Neural cell (in vitro differentiated cells): ENCODE measurements around the gene ADAMTS2. TPM values are rescaled to one million over a fixed set of nuclear protein-coding genes. Genes with fewer than 3 reads are reported as not detected.

Experiments
- H2AFZ ChIP-seq: fragments of 200-600, 300-800 bp; sonication (generic), shearing (Covaris generic); 2 replicates; pipeline ENCODE4 v1.6.0; 2014; ENCODE audit warnings: low read depth, mild to moderate bottlenecking, antibody characterized with exemption, low read length, moderate library complexity
- H3F3A ChIP-seq: fragments of 200-600 bp; shearing (Covaris generic); 2 replicates; pipeline ENCODE4 v1.6.1; 2016; ENCODE audit warnings: mild to moderate bottlenecking, moderate library complexity, mixed read lengths, antibody characterized with exemption, low read length; ENCODE audit not compliant: insufficient read depth, poor library complexity, severe bottlenecking
- H3K27ac ChIP-seq: fragments of 200-600, 300-800 bp; sonication (generic), shearing (Covaris generic); 2 replicates; pipeline ENCODE4 v1.5.1; 2014; ENCODE audit warnings: mild to moderate bottlenecking, low read length, moderate library complexity
- H3K27me3 ChIP-seq: fragments of 300-800, 200-600 bp; sonication (generic), shearing (Covaris generic); 2 replicates; pipeline ENCODE4 v1.6.0; 2014; ENCODE audit warnings: mild to moderate bottlenecking, low read depth, low read length, moderate library complexity; ENCODE audit not compliant: insufficient read depth
- H3K36me3 ChIP-seq: fragments of 300-800, 200-600 bp; sonication (generic), shearing (Covaris generic); 2 replicates; pipeline ENCODE4 v1.5.1; 2014; ENCODE audit warnings: mild to moderate bottlenecking, antibody characterized with exemption, low read length, moderate library complexity; ENCODE audit not compliant: insufficient read depth
- H3K4me2 ChIP-seq: fragments of 300-800, 200-600 bp; sonication (generic), shearing (Covaris generic); 2 replicates; pipeline ENCODE4 v1.6.0; 2014; ENCODE audit warnings: mild to moderate bottlenecking, low read length
- H3K4me3 ChIP-seq: fragments of 300-800, 200-600 bp; sonication (generic), shearing (Covaris generic); 2 replicates; pipeline ENCODE4 v1.5.1; 2014; ENCODE audit warnings: mild to moderate bottlenecking, low read length, moderate library complexity
- H3K79me2 ChIP-seq: fragments of 200-600 bp; shearing (Covaris generic); replicated peaks from 2 replicates; pipeline ENCODE4 v1.6.0; 2014; ENCODE audit warnings: mild to moderate bottlenecking, low read length, moderate library complexity; ENCODE audit not compliant: insufficient read depth
- H3K9ac ChIP-seq: fragments of 300-800, 200-600 bp; sonication (generic), shearing (Covaris generic); 2 replicates; pipeline ENCODE4 v1.6.1; 2016; ENCODE audit warnings: mild to moderate bottlenecking, low read length, mixed read lengths
- H3K9me2 ChIP-seq: fragments of 200-600 bp; shearing (Covaris generic); 2 replicates; pipeline ENCODE4 v1.6.1; 2016; ENCODE audit warnings: mild to moderate bottlenecking, low read length, mixed read lengths; ENCODE audit not compliant: insufficient read depth
- H3K9me3 ChIP-seq: fragments of 200-600, 300-800 bp; sonication (generic), shearing (Covaris generic); 2 replicates; pipeline ENCODE4 v1.6.1; 2016; ENCODE audit warnings: mild to moderate bottlenecking, mixed run types, low read length, moderate library complexity, mixed read lengths
- H4K20me1 ChIP-seq: fragments of 200-600 bp; shearing (Covaris generic); 2 replicates; pipeline ENCODE4 v1.6.1; 2016; ENCODE audit warnings: mild to moderate bottlenecking, mixed run types; ENCODE audit not compliant: insufficient read depth
- EP300 ChIP-seq: fragments of 450-650 bp; conservative IDR thresholded peaks from 2 replicates; pipeline ENCODE4 v1.6.1; 2014; ENCODE audit warnings: antibody characterized with exemption, mild to moderate bottlenecking, moderate library complexity; ENCODE audit not compliant: poor library complexity, severe bottlenecking
- EZH2 ChIP-seq: fragments of 200-600, 300-800 bp; shearing (Covaris generic), sonication (generic); IDR thresholded peaks from 2 replicates; pipeline ENCODE4 v1.6.1; 2014; ENCODE audit warnings: antibody characterized with exemption, low read length, borderline replicate concordance, mild to moderate bottlenecking; ENCODE audit not compliant: insufficient read depth, poor library complexity, severe bottlenecking
- MXI1 ChIP-seq: fragments of 450-650 bp; conservative IDR thresholded peaks from 2 replicates; pipeline ENCODE4 v1.6.1; 2014; ENCODE audit warnings: antibody characterized with exemption, mild to moderate bottlenecking; ENCODE audit not compliant: poor library complexity, severe bottlenecking
- POLR2AphosphoS5 ChIP-seq: IDR thresholded peaks from 2 replicates; pipeline ENCODE4 v1.6.1; 2012
- RAD21 ChIP-seq: fragments of 450-650 bp; conservative IDR thresholded peaks from 2 replicates; pipeline ENCODE4 v1.6.1; 2014; ENCODE audit warnings: antibody characterized with exemption, mild to moderate bottlenecking, moderate library complexity
- SMC3 ChIP-seq: fragments of 450-650 bp; conservative IDR thresholded peaks from 2 replicates; pipeline ENCODE4 v1.6.1; 2014; ENCODE audit warnings: antibody characterized with exemption, mild to moderate bottlenecking, moderate library complexity; ENCODE audit not compliant: poor library complexity
- TAF1 ChIP-seq: IDR thresholded peaks from 2 replicates; pipeline ENCODE4 v1.6.1; 2012; ENCODE audit warnings: low read depth
- polyA plus RNA-seq: library from polyadenylated mRNA; depleted of rRNA; stranded (reverse); fragments of >200 nt; gene quantifications from 2 replicates; pipeline ENCODE4 v1.2.3, GENCODE V29; 2014
- TF ChIP-seq, protein P1 (sequence below): IDR thresholded peaks from 2 replicates; pipeline ENCODE4 v1.6.1; 2012; ENCODE audit warnings: borderline replicate concordance
- TF ChIP-seq, protein P2 (sequence below): fragments of 450-650 bp; IDR thresholded peaks from 2 replicates; pipeline ENCODE4 v1.5.1; 2014; ENCODE audit warnings: antibody characterized with exemption, mild to moderate bottlenecking, moderate library complexity; ENCODE audit not compliant: poor library complexity, severe bottlenecking

The ADAMTS2 gene
- polyA plus RNA-seq, 1 donor from 2014 or later = 0.61 TPM

DNA sequence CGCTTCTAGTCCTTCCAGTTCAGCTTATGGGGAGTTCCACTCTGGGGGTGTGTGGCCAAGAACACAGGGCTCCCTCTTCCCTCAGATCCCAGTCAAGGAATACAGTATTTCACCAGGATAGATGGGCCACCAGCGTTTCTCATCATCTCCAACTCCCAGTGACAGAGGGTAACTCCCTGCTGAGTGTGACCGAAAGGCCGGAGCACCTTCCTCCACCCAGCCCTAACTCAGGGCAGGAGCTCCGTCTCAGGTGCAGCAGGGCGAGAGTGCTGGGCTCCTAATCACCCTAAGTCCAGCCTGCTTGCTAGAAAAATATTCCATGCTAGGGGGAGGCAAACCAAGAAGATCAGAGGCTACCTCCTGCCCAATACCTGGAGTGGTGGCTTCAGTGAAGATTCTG is 102.6 kb downstream of the ADAMTS2 start:
- H3K36me3 ChIP-seq = no peaks in the 10 kb centered on the region
- no peak overlapping the region for H3K4me2 ChIP-seq
- H3K27me3 ChIP-seq = no peaks in the 10 kb centered on the region
- no peaks in the 10 kb centered on the region for H3K9me3 ChIP-seq
- no peak overlapping the region for H2AFZ ChIP-seq
- TF ChIP-seq SMC3 (no peak), POLR2AphosphoS5 (no peak), TAF1 (no peak), MXI1 (no peak), EZH2 (no peak), RAD21 (no peak), EP300 (no peak)
- TF ChIP-seq, protein P1, sequence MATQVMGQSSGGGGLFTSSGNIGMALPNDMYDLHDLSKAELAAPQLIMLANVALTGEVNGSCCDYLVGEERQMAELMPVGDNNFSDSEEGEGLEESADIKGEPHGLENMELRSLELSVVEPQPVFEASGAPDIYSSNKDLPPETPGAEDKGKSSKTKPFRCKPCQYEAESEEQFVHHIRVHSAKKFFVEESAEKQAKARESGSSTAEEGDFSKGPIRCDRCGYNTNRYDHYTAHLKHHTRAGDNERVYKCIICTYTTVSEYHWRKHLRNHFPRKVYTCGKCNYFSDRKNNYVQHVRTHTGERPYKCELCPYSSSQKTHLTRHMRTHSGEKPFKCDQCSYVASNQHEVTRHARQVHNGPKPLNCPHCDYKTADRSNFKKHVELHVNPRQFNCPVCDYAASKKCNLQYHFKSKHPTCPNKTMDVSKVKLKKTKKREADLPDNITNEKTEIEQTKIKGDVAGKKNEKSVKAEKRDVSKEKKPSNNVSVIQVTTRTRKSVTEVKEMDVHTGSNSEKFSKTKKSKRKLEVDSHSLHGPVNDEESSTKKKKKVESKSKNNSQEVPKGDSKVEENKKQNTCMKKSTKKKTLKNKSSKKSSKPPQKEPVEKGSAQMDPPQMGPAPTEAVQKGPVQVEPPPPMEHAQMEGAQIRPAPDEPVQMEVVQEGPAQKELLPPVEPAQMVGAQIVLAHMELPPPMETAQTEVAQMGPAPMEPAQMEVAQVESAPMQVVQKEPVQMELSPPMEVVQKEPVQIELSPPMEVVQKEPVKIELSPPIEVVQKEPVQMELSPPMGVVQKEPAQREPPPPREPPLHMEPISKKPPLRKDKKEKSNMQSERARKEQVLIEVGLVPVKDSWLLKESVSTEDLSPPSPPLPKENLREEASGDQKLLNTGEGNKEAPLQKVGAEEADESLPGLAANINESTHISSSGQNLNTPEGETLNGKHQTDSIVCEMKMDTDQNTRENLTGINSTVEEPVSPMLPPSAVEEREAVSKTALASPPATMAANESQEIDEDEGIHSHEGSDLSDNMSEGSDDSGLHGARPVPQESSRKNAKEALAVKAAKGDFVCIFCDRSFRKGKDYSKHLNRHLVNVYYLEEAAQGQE = no peak
- TF ChIP-seq, protein P2, sequence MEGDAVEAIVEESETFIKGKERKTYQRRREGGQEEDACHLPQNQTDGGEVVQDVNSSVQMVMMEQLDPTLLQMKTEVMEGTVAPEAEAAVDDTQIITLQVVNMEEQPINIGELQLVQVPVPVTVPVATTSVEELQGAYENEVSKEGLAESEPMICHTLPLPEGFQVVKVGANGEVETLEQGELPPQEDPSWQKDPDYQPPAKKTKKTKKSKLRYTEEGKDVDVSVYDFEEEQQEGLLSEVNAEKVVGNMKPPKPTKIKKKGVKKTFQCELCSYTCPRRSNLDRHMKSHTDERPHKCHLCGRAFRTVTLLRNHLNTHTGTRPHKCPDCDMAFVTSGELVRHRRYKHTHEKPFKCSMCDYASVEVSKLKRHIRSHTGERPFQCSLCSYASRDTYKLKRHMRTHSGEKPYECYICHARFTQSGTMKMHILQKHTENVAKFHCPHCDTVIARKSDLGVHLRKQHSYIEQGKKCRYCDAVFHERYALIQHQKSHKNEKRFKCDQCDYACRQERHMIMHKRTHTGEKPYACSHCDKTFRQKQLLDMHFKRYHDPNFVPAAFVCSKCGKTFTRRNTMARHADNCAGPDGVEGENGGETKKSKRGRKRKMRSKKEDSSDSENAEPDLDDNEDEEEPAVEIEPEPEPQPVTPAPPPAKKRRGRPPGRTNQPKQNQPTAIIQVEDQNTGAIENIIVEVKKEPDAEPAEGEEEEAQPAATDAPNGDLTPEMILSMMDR = no peak
- no peaks in the 10 kb centered on the region for H4K20me1 ChIP-seq
- no peaks in the 10 kb centered on the region for H3K9me2 ChIP-seq
- no peak overlapping the region for H3K4me3 ChIP-seq
- no peaks in the 10 kb centered on the region for H3F3A ChIP-seq
- no peak overlapping the region for H3K27ac ChIP-seq
- no peaks in the 10 kb centered on the region for H3K79me2 ChIP-seq
- no peak overlapping the region for H3K9ac ChIP-seq

DNA sequence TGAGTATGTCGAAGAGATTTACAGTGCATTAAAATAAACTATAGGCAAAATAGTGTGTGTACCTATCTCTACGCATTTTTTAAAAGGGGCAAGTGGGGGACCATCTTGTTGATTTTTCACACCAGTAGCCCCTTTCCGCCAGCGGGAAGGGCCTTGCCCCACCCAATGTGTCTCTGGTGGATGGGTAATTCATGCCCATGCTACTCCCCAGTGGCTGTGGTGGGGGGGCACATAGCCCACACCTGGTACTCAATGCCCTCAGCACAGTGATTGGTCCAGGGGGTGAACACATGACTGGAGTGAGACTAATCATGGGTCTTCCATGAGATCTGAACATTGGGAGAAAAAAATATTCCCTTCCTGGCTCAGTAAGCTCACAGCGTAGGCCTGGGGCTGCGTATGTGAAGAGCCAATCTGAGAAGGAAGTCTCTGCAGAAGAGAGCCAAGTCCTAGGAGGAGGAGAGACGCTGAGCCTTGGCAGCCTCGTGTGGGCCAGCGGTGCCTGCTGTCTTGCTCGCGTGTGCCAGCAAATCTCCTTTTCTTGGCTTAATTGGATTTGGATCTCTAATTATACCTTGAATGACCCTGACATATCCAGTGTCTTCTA is 103.4 kb downstream of the ADAMTS2 start:
- no peaks in the 10 kb centered on the region for H3K9me2 ChIP-seq
- no peaks in the 10 kb centered on the region for H3K27me3 ChIP-seq
- H3K9ac ChIP-seq = no peak overlapping the region
- no peak overlapping the region for H3K27ac ChIP-seq
- no peaks in the 10 kb centered on the region for H4K20me1 ChIP-seq
- no peaks in the 10 kb centered on the region for H3K79me2 ChIP-seq
- H3K4me3 ChIP-seq = no peak overlapping the region
- H3K4me2 ChIP-seq = no peak overlapping the region
- no peak overlapping the region for H2AFZ ChIP-seq
- no peaks in the 10 kb centered on the region for H3K9me3 ChIP-seq
- H3K36me3 ChIP-seq = no peaks in the 10 kb centered on the region
- no peaks in the 10 kb centered on the region for H3F3A ChIP-seq
- TF ChIP-seq, protein P2 = no peak
- TF ChIP-seq MXI1 = no peak
- no peak for TF ChIP-seq RAD21
- no peak for TF ChIP-seq TAF1
- no peak for TF ChIP-seq EZH2
- TF ChIP-seq EP300 = no peak
- TF ChIP-seq, protein P1 = no peak
- no peak for TF ChIP-seq SMC3
